C4-2B (cell line): Measurements from ENCODE around the gene CBX1.
A peak's percentile ranks its signal among the peaks of the same experiment; 100 is the strongest.

Source experiments
- H3K27ac ChIP-seq: fragments of 450-650 bp; 2 replicates; pipeline ENCODE4 v1.5.1; 2017
- ZFX ChIP-seq: fragments of 450-650 bp; IDR thresholded peaks from 2 replicates; pipeline ENCODE4 v1.6.1; 2017
- TF ChIP-seq, protein P1 (sequence below): fragments of 450-650 bp; conservative IDR thresholded peaks from 2 replicates; pipeline ENCODE4 v1.5.1; 2017; ENCODE audit warnings: mild to moderate bottlenecking

CBX1 gene

DNA sequence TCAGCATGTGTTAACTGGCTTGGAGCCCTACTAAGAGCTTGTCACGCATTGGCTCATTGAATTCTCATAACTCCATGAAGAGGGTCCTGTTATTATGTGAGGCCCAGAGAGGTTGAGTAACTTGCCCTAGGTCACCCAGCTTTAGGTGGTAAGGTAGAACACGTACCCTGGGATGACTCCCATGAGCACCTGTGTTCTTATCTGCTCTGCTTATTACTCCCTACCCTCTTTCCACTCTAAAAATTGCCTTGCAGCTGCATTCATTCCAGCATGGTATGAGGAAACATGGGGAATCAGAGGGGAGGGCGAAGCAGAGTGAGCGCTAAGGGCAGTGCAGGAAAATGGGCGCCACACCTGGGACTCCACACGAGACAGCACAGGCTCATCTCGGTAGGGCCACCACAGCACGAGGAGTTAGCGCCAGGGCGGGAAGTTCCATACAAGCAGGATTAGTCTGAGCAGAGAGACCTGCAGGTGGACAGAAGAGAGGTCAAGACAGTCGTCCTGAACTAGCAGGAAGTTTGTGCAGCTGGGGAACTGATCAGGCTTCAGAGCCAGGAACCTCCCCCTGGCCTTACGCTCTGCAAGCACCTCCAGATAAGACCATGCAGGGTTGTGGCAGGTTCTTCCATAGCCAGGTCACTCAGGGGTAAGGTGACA, 73.8 kb downstream of the CBX1 start:
- no peak overlapping the region for H3K27ac ChIP-seq
- TF ChIP-seq ZFX, result no peak
- TF ChIP-seq, protein P1, sequence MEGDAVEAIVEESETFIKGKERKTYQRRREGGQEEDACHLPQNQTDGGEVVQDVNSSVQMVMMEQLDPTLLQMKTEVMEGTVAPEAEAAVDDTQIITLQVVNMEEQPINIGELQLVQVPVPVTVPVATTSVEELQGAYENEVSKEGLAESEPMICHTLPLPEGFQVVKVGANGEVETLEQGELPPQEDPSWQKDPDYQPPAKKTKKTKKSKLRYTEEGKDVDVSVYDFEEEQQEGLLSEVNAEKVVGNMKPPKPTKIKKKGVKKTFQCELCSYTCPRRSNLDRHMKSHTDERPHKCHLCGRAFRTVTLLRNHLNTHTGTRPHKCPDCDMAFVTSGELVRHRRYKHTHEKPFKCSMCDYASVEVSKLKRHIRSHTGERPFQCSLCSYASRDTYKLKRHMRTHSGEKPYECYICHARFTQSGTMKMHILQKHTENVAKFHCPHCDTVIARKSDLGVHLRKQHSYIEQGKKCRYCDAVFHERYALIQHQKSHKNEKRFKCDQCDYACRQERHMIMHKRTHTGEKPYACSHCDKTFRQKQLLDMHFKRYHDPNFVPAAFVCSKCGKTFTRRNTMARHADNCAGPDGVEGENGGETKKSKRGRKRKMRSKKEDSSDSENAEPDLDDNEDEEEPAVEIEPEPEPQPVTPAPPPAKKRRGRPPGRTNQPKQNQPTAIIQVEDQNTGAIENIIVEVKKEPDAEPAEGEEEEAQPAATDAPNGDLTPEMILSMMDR, result no peak

- peak overlapping the region; percentile 54; the same call in 1 of the 2 replicates for H3K27ac ChIP-seq
- no peak for TF ChIP-seq ZFX
- TF ChIP-seq, protein P1, result peak; percentile 93
Observed at GRCh38 chr17:48026502-48027321, 74.6 kb downstream of the CBX1 start.

DNA sequence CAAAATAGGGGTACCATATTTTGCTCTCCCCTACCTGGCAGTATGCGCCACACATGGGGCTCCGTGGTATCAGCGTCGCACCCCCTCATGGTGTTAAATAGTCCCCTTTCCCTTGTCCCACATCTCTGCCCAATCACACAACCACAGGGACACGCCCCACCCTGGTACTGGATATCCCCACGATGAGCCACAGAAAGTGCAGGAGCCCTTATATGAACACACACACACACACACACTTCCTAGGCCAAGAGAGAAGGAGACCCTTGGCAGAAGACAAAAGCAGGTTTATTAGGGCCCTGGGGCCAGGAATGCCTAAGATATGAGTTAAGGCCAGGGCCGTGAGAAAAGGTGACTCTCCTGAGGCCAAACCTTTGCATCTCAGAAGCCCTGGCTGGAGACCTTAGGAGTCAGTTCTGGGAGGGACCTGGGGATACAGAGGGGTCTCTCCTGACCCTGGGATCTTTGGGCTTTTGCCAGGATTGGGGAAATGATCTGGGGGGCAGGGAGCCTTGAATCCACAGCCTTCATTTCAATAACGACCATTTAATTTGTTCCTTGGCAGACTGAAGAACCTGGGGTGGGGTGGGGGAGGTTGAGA, 75.3 kb downstream of the CBX1 start:
- TF ChIP-seq ZFX, result no peak
- TF ChIP-seq, protein P1, result no peak
- H3K27ac ChIP-seq, result peak overlapping the region; percentile 54

- H3K27ac ChIP-seq, result peak overlapping the region; percentile 54
- no peak for TF ChIP-seq ZFX
- TF ChIP-seq, protein P1, result peak; percentile 94
Observed at GRCh38 chr17:48025040-48025903, 76.0 kb downstream of the CBX1 start.

- H3K27ac ChIP-seq, result peak overlapping the region; percentile 58
- peak; percentile 44; the same call in 1 of the 2 replicates for TF ChIP-seq ZFX
- TF ChIP-seq, protein P1, result no peak
Observed at GRCh38 chr17:48024149-48025039, 76.9 kb downstream of the CBX1 start.

DNA sequence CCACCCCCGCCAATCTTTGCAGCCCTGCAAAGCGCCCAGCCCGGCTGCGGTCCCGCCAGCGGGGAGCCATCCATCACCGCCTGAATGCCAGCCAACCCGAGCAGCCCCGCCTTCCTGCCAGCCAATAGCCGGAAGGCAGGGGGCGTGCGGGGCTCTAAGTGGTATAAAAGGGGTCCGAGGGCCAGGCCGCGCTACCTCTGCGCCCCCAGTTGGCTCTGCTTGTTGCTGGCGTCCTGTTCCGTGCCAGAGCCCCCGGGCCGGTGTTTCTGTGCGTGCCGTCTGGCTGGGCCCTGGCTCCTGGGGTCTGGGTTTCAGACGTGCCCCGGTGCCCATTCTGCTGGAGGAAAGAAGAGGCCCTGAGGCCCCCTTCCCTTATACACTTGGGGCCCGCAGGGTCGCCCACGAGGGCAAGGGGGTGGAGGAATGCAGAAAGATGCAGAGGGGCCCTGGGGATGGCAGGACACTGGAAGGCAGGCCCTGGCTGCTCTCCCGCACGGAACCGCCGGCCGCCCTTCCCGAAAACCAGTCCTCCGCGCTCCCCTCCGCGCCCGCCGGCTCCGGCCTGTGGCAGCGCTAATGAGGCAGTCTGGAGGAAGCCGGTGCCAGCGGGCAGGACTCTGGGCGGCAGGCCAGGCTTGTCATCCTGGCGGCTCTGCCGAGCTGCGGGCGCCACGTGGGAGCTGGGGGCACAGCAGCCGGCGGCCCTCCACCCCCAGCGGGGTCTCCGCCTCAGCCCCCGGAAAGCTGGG, 77.7 kb downstream of the CBX1 start:
- H3K27ac ChIP-seq, result peak overlapping the region; percentile 58
- TF ChIP-seq, protein P1, result peak; percentile 64
- no peak for TF ChIP-seq ZFX
